ENCODE results near the gene BCL2. TPM values are rescaled to one million over a fixed set of nuclear protein-coding genes. Genes with fewer than 3 reads are reported as not detected.

BCL2 gene
- total RNA-seq, 1 experiment from 2014 or later = 2.5 TPM

GRCh38 chr18:63160172-63160995 lies 159.2 kb downstream of the BCL2 start:
- no peaks in the 10 kb centered on the region for H3K9me3 ChIP-seq (ENCODE audit: control insufficient read depth in 1 of 2, insufficient read depth in 1 of 2, low read depth in 1 of 2, low read length in 2 of 2)
- no peak overlapping the region for H3K4me2 ChIP-seq (ENCODE audit: low read length)
- ATAC-seq = no peak
- no peaks in the 10 kb centered on the region for H3K9me2 ChIP-seq (ENCODE audit: insufficient read depth)
- no peaks in the 10 kb centered on the region for H4K20me1 ChIP-seq (ENCODE audit: insufficient read depth)
- TF ChIP-seq FOSL1 (IDR thresholded peaks at IDR 0.05; ENCODE audit: low read depth) (no peak), SIN3A (IDR thresholded peaks at IDR 0.05; ENCODE audit: low read depth) (no peak), ZFX (IDR thresholded peaks at IDR 0.05) (no peak), ZBTB33 (IDR thresholded peaks at IDR 0.05; ENCODE audit: extremely low read depth, insufficient replicate concordance, low read length) (no peak), ELF1 (IDR thresholded peaks at IDR 0.05; ENCODE audit: borderline replicate concordance, low read depth) (no peak), SRF (IDR thresholded peaks at IDR 0.05; ENCODE audit: low read depth) (no peak), ZNF274 (IDR thresholded peaks at IDR 0.05; ENCODE audit: low read depth, low read length) (no peak), ATF3 (IDR thresholded peaks at IDR 0.05) (no peak), RAD21 (IDR thresholded peaks at IDR 0.05; ENCODE audit: low read depth) (no peak), CTCF (IDR thresholded peaks at IDR 0.05 in 2 of 3, conservative IDR thresholded peaks at IDR 0.05 in 1 of 3; ENCODE audit: borderline replicate concordance in 1 of 3, insufficient read depth in 1 of 3, low read depth in 2 of 3, low read length in 2 of 3) (no peak), EZH2 (IDR thresholded peaks at IDR 0.05) (no peak), POLR2AphosphoS5 (IDR thresholded peaks at IDR 0.05; ENCODE audit: low read depth, low read length) (no peak)
- no TSS peak for BruUV-seq (replicated peaks)
- POLR2A ChIA-PET = no interaction called here
- CTCF ChIA-PET = no interaction called here
- no peak overlapping the region for H3K9ac ChIP-seq (ENCODE audit: low read length)
- H2AFZ ChIP-seq (ENCODE audit: low read depth, low read length, poor library complexity, severe bottlenecking) = no peak overlapping the region
- H3K27me3 ChIP-seq (ENCODE audit: insufficient read depth, low read length) = no peaks in the 10 kb centered on the region
- intact Hi-C loops (cut with micrococcal nuclease) = no loop called here
- H3K36me3 ChIP-seq (ENCODE audit: control insufficient read depth in 1 of 2, insufficient read depth in 2 of 2, low read length in 2 of 2) = no peaks in the 10 kb centered on the region
- peaks cover 5 to 17% of the 10 kb centered on the region in 2 experiments; a peak in 3 of 4 replicates for H3K4me1 ChIP-seq (ENCODE audit: control insufficient read depth in 1 of 2, insufficient read depth in 2 of 2, low read length in 2 of 2)
- DNase-seq (ENCODE audit: low read depth, low spot score) = no peak
- no peak overlapping the region for H3K4me3 ChIP-seq (replicated peaks in 1 of 2; ENCODE audit: low read depth in 1 of 2, low read length in 2 of 2)
- H3K27ac ChIP-seq (ENCODE audit: low read depth, low read length) = no peak overlapping the region
- H3K79me2 ChIP-seq (ENCODE audit: insufficient read depth, low read length) = no peaks in the 10 kb centered on the region
- RAD21 ChIA-PET (ENCODE audit: low non-redundant PET in 1 of 2, low total read pairs in 2 of 2, uncharacterized antibody in 2 of 2, unreplicated experiment in 2 of 2) = no interaction called here
